Chondrocyte (in vitro differentiated cells): Measurements from ENCODE around the gene HOXB5. TPM values are rescaled to one million over a fixed set of nuclear protein-coding genes. Genes with fewer than 3 reads are reported as not detected.

Experiments used
- DNase-seq: peaks from one replicate; pipeline ENCODE4 v3.0.0; 2021; ENCODE audit warnings: mixed read lengths, low spot score
- H3K27ac Mint-ChIP-seq: one replicate; pipeline ENCODE4 v1.8.0; 2021; ENCODE audit warnings: mild to moderate bottlenecking, moderate library complexity, mixed read lengths; ENCODE audit not compliant: unreplicated experiment
- H3K27me3 Mint-ChIP-seq: 2 replicates; pipeline ENCODE4 v1.8.0; 2021; ENCODE audit warnings: low read depth, mixed read lengths
- H3K36me3 Mint-ChIP-seq: 2 replicates; pipeline ENCODE4 v1.8.0; 2021; ENCODE audit warnings: low read depth, mixed read lengths
- H3K4me1 Mint-ChIP-seq: 2 replicates; pipeline ENCODE4 v1.8.0; 2021; ENCODE audit warnings: low read depth, mild to moderate bottlenecking, mixed read lengths
- H3K4me3 Mint-ChIP-seq: one replicate; pipeline ENCODE4 v1.8.0; 2021; ENCODE audit warnings: mild to moderate bottlenecking, moderate library complexity, mixed read lengths; ENCODE audit not compliant: unreplicated experiment
- H3K9me3 Mint-ChIP-seq: 2 replicates; pipeline ENCODE4 v1.8.0; 2021; ENCODE audit warnings: low read depth, mixed read lengths
- total RNA-seq: library from RNA; stranded (reverse); gene quantifications from 3 replicates; pipeline ENCODE4 v1.2.1, GENCODE V29; 2021
- TF ChIP-seq, protein P1 (sequence below): fragments of 200-600 bp; sonication (generic); IDR thresholded peaks from 2 replicates; pipeline ENCODE4 v1.5.0; 2021; ENCODE audit warnings: antibody characterized with exemption, mild to moderate bottlenecking, moderate library complexity

HOXB5 gene
- total RNA-seq, 1 donor from 2014 or later, result not detected

DNA sequence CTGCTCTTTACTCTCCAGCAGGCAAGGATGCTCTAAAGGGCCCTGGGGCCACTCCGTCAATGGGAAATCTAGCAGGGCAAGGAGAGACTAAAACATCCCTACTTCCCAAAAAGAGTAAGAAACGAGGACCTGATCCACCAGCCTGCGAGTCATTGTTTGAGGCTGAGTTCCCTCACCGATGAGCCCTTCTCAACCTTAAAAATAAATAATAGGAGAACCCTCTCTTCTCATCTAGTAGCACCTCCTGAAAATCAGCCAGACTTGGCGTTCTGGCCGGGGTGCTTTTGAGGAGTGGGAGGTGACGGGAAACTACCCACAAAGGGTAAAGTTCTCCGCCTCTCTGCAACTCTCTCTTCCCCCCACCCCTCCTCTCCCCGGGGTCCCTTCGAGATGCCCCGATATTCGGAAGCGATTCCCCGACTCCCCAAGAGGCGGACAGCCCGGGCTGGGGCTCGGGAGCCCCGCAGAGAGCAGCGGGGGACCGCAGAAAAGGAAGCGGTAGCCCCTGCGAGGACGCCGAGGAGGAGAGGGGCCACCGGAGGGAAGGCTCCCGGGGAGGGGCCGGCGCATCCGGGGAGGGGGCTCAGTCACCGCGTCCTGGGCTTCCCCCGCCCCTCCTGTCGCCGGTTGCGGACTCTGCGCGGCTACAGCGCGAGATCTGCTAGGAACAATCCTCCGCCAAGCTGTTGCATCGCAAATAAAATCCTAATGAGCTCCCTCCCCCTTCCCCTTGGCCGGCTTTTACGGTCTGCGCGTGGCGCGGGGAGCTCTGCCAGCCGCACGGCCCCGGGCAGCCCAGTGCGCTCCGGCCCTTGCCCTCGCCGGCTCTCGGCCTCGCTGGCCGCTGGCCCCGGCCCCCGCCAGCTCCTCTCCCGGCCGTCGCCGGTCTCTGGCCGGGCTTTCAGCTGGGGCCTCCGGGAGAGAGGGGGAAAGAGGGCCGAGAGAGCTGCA is 31.2 kb upstream of the HOXB5 start:
- TF ChIP-seq, protein P1, sequence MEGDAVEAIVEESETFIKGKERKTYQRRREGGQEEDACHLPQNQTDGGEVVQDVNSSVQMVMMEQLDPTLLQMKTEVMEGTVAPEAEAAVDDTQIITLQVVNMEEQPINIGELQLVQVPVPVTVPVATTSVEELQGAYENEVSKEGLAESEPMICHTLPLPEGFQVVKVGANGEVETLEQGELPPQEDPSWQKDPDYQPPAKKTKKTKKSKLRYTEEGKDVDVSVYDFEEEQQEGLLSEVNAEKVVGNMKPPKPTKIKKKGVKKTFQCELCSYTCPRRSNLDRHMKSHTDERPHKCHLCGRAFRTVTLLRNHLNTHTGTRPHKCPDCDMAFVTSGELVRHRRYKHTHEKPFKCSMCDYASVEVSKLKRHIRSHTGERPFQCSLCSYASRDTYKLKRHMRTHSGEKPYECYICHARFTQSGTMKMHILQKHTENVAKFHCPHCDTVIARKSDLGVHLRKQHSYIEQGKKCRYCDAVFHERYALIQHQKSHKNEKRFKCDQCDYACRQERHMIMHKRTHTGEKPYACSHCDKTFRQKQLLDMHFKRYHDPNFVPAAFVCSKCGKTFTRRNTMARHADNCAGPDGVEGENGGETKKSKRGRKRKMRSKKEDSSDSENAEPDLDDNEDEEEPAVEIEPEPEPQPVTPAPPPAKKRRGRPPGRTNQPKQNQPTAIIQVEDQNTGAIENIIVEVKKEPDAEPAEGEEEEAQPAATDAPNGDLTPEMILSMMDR, result no peak
- Mint-ChIP-seq H3K4me1 (peaks cover 8% of the 10 kb centered on the region), H3K27ac (no peak overlapping the region), H3K9me3 (no peaks in the 10 kb centered on the region), H3K36me3 (peaks cover 5% of the 10 kb centered on the region), H3K4me3 (peak overlapping the region; percentile 65), H3K27me3 (peaks cover 82% of the 10 kb centered on the region)
- DNase-seq, result no peak

DNA sequence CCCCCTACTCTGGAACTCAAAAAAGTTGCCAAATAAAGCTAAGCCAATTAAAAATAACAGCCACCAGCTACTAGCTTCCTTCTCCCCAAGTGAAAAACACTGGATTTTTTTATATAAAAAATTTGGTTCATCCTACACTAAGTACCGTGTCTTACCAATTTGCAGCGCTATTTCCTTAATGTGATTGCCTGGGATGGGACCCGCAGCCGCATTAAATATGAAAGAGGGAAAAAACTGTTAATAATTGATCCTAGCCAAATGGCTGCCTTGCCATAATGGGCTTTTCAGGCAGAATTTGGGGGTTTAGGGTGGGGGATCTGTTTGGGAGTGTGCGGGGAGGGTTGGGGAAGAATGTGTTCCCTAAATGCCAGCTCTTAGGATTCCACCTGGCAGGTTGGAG is 30.5 kb upstream of the HOXB5 start:
- TF ChIP-seq, protein P1, result no peak
- Mint-ChIP-seq H3K4me1 (peaks cover 8% of the 10 kb centered on the region), H3K36me3 (peaks cover 5% of the 10 kb centered on the region), H3K4me3 (no peak overlapping the region), H3K9me3 (no peaks in the 10 kb centered on the region), H3K27ac (no peak overlapping the region), H3K27me3 (peaks cover 81% of the 10 kb centered on the region)
- DNase-seq, result no peak

GRCh38 chr17:48623583-48623982 is 30.0 kb upstream of the HOXB5 start:
- TF ChIP-seq, protein P1, result no peak
- peaks cover 5% of the 10 kb centered on the region for H3K36me3 Mint-ChIP-seq
- no peak for DNase-seq
- peaks cover 81% of the 10 kb centered on the region for H3K27me3 Mint-ChIP-seq
- no peak overlapping the region for H3K27ac Mint-ChIP-seq
- H3K4me1 Mint-ChIP-seq, result peaks cover 10% of the 10 kb centered on the region
- no peak overlapping the region for H3K4me3 Mint-ChIP-seq
- H3K9me3 Mint-ChIP-seq, result no peaks in the 10 kb centered on the region

GRCh38 chr17:48622857-48623256 is 29.3 kb upstream of the HOXB5 start:
- Mint-ChIP-seq H3K4me1 (peaks cover 15% of the 10 kb centered on the region), H3K27me3 (peaks cover 80% of the 10 kb centered on the region), H3K36me3 (peaks cover 5% of the 10 kb centered on the region), H3K4me3 (no peak overlapping the region), H3K27ac (no peak overlapping the region), H3K9me3 (no peaks in the 10 kb centered on the region)
- TF ChIP-seq, protein P1, result no peak
- no peak for DNase-seq

- DNase-seq, result no peak
- H3K4me1 Mint-ChIP-seq, result peaks cover 15% of the 10 kb centered on the region
- H3K4me3 Mint-ChIP-seq, result no peak overlapping the region
- H3K36me3 Mint-ChIP-seq, result peaks cover 5% of the 10 kb centered on the region
- peaks cover 81% of the 10 kb centered on the region for H3K27me3 Mint-ChIP-seq
- TF ChIP-seq, protein P1, result no peak
- H3K27ac Mint-ChIP-seq, result no peak overlapping the region
- H3K9me3 Mint-ChIP-seq, result no peaks in the 10 kb centered on the region
These were observed 28.1 kb upstream of the HOXB5 start for GRCh38 chr17:48621410-48622392.
